ENCODE data around the gene RPS14.
"Not testable (repeated sequence)": the region's sequence is repeated elsewhere in the genome, so short reads cannot be mapped to it uniquely, and the experiment has no call there.

Gene RPS14

GRCh38 chr5:150476568-150476967 is 27.0 kb upstream of the RPS14 start:
- not testable (repeated sequence) for DNase-seq

- DNase-seq = no peak
These were observed 24.3 kb upstream of the RPS14 start for GRCh38 chr5:150473673-150474358.

DNA sequence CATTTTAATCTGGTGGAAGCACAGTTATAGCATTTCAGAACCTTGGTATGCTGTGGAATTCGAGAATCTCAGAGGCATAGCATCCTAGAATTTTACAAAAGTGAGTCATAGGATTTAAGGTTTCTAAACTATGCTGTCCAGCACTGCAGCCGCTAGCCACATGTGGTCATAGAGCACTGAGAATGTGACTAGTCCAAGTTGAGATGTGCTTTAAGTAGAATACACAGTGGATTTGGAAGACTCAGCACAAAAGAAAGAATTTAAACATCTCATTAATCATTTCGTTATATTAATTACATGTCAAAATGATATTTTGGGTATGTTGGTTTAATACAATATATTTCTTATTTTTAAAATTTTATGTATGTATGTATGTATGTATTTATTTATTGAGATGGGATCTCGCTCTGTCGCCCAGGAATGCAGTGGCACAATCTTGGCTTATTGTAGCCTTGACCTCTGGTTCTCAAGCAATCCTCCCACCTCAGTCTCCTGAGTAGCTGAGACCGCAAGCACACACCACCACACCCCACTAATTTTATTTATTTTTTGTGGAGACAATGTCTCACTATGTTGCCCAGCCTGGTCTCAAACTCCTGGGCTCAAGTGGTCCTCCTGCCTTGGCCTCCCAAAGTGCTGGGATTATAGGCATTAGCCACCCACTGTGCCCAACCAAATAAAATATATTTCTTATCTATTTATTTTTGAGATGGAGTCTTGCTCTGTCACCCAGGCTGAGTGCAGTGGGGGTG is 20.4 kb upstream of the RPS14 start:
- no peak for DNase-seq

DNA sequence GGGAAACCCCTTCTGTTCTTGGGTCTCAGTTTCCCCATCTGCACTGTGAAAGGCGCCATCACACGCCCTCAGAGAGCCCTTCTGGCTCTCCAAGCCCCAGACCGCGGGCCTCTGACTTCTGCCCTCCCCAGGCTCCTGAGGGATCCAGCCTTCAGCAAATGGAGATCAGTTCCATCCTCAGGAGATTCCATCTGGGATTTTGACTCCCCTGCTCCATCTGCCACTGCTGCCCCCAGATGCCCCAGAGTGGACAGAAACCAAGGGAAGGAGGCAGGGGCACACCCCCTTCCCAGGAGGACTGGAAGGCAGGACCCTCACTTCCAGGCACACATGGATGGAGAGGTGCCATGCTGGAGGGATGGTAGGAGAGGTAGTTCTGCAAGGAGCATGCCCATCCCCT is 18.7 kb upstream of the RPS14 start:
- no peak for DNase-seq

DNA sequence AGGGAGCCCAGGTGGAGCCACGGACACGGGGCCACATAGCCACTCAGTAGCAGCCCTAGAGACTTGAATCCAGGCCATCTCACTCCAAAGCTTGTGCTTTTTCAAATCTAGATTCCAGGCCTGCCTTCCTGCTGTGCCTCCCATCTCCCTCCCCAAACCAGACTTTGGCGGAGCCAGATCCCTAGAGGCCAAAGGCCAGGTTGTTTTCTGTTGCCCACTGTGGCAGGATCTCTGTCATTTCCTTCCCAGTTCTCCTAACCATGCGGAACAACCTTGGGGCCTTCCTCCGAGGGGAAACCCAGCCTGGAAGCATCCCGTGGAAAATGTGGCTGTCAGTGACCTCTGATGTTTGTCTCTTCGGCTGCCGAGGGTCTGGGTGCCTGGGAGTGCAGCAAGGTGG is 16.4 kb upstream of the RPS14 start:
- DNase-seq = no peak

DNA sequence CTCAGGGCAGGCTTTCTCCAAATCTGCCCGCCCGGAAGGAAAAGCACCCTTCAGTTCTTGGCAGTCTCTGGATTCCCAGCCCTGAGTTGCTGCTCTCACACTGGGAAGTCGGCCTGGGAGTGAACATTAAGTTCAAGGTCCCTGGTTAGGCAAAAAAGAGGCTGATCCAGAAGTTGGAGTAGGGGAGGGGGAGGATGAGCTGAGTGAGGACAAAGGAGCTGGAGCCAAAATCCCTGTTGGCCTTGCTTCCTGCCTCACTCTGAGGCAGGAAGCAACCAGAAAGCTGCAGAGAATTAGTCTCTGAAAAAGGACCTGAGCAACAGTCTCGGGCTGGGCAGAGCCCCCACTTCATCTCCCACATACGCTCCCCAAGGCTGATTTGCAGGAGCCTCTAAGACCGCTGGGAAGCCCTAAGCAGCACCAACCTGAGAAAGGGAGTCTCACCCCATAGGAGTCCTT is 15.0 kb upstream of the RPS14 start:
- DNase-seq = no peak

GRCh38 chr5:150461231-150461630 is 11.7 kb upstream of the RPS14 start:
- DNase-seq = no peak

GRCh38 chr5:150460781-150461180 is 11.2 kb upstream of the RPS14 start:
- DNase-seq = no peak

GRCh38 chr5:150458802-150459557 is 9.4 kb upstream of the RPS14 start:
- peak; percentile 20 for DNase-seq

GRCh38 chr5:150457562-150458240 is 8.2 kb upstream of the RPS14 start:
- no peak for DNase-seq

DNA sequence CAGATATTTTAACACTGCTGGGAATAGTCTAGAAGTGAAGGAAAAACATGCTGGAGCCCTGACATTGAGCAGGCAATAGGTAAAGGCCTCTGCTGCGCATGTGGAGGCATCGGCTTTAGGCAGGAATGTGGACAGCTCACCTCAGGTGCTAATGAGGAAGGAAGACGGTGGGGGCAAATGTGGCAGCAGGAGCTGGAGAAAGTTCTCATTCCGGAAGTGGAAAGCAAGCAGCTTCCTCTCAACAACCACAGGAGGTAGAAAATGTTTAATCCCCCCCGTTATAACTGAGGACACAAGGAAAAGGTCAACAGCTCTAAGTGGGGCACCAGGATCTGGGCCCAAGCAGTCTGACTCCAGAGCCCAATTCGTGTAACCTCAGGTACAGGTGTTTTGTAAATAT is 7.6 kb upstream of the RPS14 start:
- DNase-seq = peak; percentile 41

GRCh38 chr5:150454492-150455229 is 5.1 kb upstream of the RPS14 start:
- DNase-seq = no peak

GRCh38 chr5:150454027-150454426 is 4.5 kb upstream of the RPS14 start:
- DNase-seq = peak; percentile 57

- DNase-seq = no peak
These were observed 3.4 kb upstream of the RPS14 start for GRCh38 chr5:150452914-150453313.

- no peak for DNase-seq
These were observed 2.1 kb upstream of the RPS14 start for GRCh38 chr5:150451594-150451993.

DNA sequence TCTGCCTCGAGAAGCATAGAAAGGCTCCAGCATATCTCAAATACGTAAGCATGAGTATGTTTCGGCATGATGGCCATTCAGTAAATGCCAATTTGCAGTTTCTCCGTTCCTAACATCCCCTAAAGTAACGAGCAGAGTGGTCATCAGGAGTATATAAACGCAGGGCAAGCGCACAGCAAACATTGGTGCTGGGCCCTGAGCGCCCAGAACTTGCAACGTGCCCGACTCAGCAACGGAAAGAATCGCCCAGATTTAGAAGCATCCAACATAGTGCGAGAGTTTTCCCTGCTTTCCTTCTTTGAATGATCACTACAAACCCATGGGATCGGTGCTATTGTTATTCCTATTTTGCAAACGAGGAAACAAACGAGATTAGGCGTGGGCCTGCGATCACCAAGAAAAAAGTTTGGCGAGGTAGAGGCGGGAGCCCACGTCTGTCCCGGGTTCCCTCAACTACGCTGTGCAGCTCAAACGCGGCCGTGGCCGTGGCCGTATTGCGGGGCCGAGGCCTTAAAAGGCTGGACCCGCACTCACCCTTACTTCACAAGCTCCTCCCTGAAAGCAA is 505 bp downstream of the RPS14 start:
- no peak for DNase-seq

DNA sequence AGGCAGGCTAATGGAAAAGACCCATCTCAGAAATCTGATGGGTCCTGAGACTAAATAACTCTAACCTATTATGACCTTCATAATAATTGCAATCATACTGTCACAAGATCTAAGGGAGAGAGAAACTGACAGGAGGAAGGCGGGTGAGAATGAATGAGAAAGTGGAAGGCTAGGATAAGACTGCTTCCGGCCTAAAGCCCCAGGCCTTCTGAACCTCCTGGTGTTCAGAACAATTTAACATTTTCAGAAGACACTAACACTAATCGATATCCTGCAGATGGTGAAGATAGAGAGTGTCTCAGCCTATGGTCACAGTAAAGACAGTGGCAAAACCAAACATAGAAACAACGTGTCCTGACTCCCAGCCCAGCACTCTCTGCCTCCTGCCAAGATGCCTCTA is 1.2 kb downstream of the RPS14 start:
- DNase-seq = no peak

GRCh38 chr5:150447188-150447587 is 2.4 kb downstream of the RPS14 start:
- DNase-seq = no peak

DNA sequence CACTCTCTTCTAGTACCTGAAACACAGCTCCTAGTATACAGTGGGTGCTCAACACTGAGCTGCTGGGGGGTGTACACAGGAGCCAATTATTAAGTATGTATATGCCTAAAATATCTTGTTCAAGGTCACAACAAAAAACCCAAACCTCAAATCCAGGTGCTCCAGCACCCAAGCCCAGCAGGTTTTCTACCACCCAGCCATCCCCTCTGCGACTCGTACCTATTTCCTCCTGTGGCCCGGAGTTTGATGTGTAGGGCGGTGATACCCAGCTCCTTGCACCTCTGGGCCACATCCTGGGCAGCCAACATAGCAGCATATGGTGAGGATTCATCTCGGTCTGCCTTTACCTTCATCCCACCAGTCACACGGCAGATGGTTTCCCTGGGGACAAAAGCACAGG is 3.0 kb downstream of the RPS14 start:
- no peak for DNase-seq

- DNase-seq = no peak
These were observed 3.5 kb downstream of the RPS14 start for GRCh38 chr5:150446088-150446487.

DNA sequence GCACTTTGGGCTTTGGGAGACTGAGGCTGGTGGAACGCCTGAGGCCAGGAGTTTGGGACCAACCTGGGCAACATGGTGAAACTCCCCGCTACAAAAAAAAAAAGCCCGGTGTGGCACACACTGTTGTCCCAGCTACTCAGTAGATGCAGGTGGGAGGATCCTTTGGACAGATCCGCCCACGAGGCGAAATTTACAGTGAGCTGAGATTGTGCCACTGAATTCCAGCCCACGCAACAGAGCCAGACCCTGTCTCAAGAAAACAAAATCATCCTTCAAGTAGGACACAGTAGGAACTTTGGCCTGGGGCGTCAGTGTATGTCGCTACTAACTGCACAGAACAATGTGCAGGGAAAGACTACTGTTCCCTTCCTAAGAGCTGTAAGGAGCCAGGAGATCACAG is 4.8 kb downstream of the RPS14 start:
- DNase-seq = no peak

All from MV-4-11 (cell line).